Breast epithelium (tissue), 3 donors: ENCODE data around the gene ZNF281.

Experiments
- POLR2A ChIP-seq: fragments of 450-650 bp; IDR thresholded peaks from one replicate; pipeline ENCODE4 v1.6.1; 2016; ENCODE audit warnings: antibody characterized with exemption, mild to moderate bottlenecking, moderate library complexity
- POLR2AphosphoS5 ChIP-seq, 3 donors: sonication (generic); formaldehyde crosslinking; IDR thresholded peaks; one replicate each; pipeline ENCODE4 v1.6.1; 2017; ENCODE audit warnings: antibody characterized with exemption in 3 of 3
- TF ChIP-seq, protein P1 (sequence below), 3 donors: fragments of 450-650 bp; IDR thresholded peaks; one replicate each; pipeline ENCODE4 v1.5.1; 2016 to 2017; ENCODE audit warnings: antibody characterized with exemption in 3 of 3, mild to moderate bottlenecking in 3 of 3, moderate library complexity in 3 of 3

DNA sequence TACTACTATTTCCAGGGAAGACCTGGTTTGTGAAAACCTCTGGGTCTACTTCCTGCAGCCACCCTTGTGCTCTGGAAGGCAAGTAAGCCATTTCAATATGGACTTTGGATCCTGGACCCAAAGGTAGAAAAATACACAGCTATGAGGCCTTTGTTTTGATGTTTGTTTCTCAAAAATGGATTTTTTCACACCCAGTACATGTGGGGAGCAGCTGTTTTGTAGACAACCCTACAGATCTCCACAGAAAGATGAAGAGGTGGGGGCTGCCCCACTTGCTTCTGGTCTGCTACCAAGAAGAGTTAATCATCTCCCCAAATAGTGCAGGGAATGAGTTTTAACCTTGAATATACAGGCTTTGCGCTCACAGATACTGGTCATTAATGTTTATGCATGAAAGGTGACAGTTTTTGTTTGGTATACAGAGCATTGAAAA, 29.2 kb downstream of the ZNF281 start:
- TF ChIP-seq POLR2A (no peak), POLR2AphosphoS5 (IDR thresholded peaks at IDR 0.05) (no peak)
- TF ChIP-seq, protein P1, sequence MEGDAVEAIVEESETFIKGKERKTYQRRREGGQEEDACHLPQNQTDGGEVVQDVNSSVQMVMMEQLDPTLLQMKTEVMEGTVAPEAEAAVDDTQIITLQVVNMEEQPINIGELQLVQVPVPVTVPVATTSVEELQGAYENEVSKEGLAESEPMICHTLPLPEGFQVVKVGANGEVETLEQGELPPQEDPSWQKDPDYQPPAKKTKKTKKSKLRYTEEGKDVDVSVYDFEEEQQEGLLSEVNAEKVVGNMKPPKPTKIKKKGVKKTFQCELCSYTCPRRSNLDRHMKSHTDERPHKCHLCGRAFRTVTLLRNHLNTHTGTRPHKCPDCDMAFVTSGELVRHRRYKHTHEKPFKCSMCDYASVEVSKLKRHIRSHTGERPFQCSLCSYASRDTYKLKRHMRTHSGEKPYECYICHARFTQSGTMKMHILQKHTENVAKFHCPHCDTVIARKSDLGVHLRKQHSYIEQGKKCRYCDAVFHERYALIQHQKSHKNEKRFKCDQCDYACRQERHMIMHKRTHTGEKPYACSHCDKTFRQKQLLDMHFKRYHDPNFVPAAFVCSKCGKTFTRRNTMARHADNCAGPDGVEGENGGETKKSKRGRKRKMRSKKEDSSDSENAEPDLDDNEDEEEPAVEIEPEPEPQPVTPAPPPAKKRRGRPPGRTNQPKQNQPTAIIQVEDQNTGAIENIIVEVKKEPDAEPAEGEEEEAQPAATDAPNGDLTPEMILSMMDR (IDR thresholded peaks at IDR 0.05): no peak
